GM23338 (cell line): ENCODE results near the gene IGSF8. TPM values are rescaled to one million over a fixed set of nuclear protein-coding genes. Genes with fewer than 3 reads are reported as not detected.

Experiments
- ATAC-seq: fragments of 200-7000 bp; cut with Tn5 transposase; 3 replicates; pipeline ENCODE4 v1.9.1; 2020
- DNase-seq: peaks from one replicate; pipeline ENCODE4 v3.0.0-alpha.2; 2015; ENCODE audit warnings: low spot score
- H2AFZ ChIP-seq: fragments of 200-600 bp; sonication (generic); 2 replicates; pipeline ENCODE4 v1.8.0; 2016; ENCODE audit warnings: antibody characterized with exemption, mild to moderate bottlenecking, moderate library complexity
- H3F3A ChIP-seq: fragments of 200-600 bp; sonication (generic); replicated peaks from 2 replicates; pipeline ENCODE4 v1.8.0; 2017; ENCODE audit warnings: antibody characterized with exemption, mixed run types, low read depth
- H3K27ac ChIP-seq: fragments of 200-600 bp; sonication (generic); 2 replicates; pipeline ENCODE4 v1.6.1; 2016; ENCODE audit warnings: low read depth
- H3K27me3 ChIP-seq: fragments of 200-600 bp; sonication (generic); 2 replicates; pipeline ENCODE4 v1.8.0; 2016; ENCODE audit warnings: mild to moderate bottlenecking, mixed run types, moderate library complexity; ENCODE audit not compliant: insufficient read depth
- H3K36me3 ChIP-seq: fragments of 200-600 bp; sonication (generic); 2 replicates; pipeline ENCODE4 v1.8.0; 2016; ENCODE audit warnings: mild to moderate bottlenecking; ENCODE audit not compliant: insufficient read depth
- H3K4me1 ChIP-seq: fragments of 200-600 bp; sonication (generic); 2 replicates; pipeline ENCODE4 v1.8.0; 2016; ENCODE audit warnings: mild to moderate bottlenecking, moderate library complexity; ENCODE audit not compliant: insufficient read depth
- H3K4me2 ChIP-seq: fragments of 200-600 bp; sonication (generic); 2 replicates; pipeline ENCODE4 v1.7.1; 2017; ENCODE audit warnings: mixed run types
- H3K4me3 ChIP-seq: fragments of 200-600 bp; sonication (generic); 2 replicates; pipeline ENCODE4 v1.6.1; 2016; ENCODE audit warnings: mixed run types
- H3K79me2 ChIP-seq: fragments of 200-600 bp; sonication (generic); replicated peaks from 2 replicates; pipeline ENCODE4 v1.8.0; 2017; ENCODE audit warnings: mild to moderate bottlenecking; ENCODE audit not compliant: insufficient read depth
- H3K9me2 ChIP-seq: fragments of 200-600 bp; sonication (generic); 2 replicates; pipeline ENCODE4 v1.8.0; 2017; ENCODE audit not compliant: insufficient read depth
- H4K20me1 ChIP-seq: fragments of 200-600 bp; sonication (generic); replicated peaks from 2 replicates; pipeline ENCODE4 v1.8.0; 2017; ENCODE audit warnings: mild to moderate bottlenecking; ENCODE audit not compliant: insufficient read depth
- H3K27ac Mint-ChIP-seq: 2 replicates; pipeline ENCODE4 v1.8.0; 2020; ENCODE audit warnings: inconsistent platforms, mild to moderate bottlenecking, moderate library complexity, mixed read lengths
- H3K27me3 Mint-ChIP-seq: 3 replicates; pipeline ENCODE4 v1.8.0; 2022; ENCODE audit warnings: low read depth, mild to moderate bottlenecking, moderate library complexity, mixed read lengths, inconsistent platforms; ENCODE audit not compliant: insufficient read depth, poor library complexity
- H3K36me3 Mint-ChIP-seq: 3 replicates; pipeline ENCODE4 v1.8.0; 2021; ENCODE audit warnings: low read depth, mild to moderate bottlenecking, inconsistent platforms, moderate library complexity, mixed read lengths
- H3K4me1 Mint-ChIP-seq: 3 replicates; pipeline ENCODE4 v1.8.0; 2020; ENCODE audit warnings: mild to moderate bottlenecking, inconsistent platforms, mixed read lengths
- H3K4me3 Mint-ChIP-seq: 3 replicates; pipeline ENCODE4 v1.8.0; 2021; ENCODE audit warnings: moderate library complexity, mild to moderate bottlenecking, inconsistent platforms, mixed read lengths
- H3K9me3 Mint-ChIP-seq: 3 replicates; pipeline ENCODE4 v1.8.0; 2020; ENCODE audit warnings: moderate library complexity, mild to moderate bottlenecking, inconsistent platforms, mixed read lengths
- CREB1 ChIP-seq: fragments of 250-450 bp; sonication (Bioruptor Pico); IDR thresholded peaks from 2 replicates; pipeline ENCODE4 v1.5.0; 2020; ENCODE audit warnings: low read depth, mild to moderate bottlenecking, moderate library complexity
- EZH2 ChIP-seq: fragments of 200-600 bp; sonication (generic); IDR thresholded peaks from one replicate; pipeline ENCODE4 v1.8.0; 2017; ENCODE audit warnings: antibody characterized with exemption, mild to moderate bottlenecking, low read depth; ENCODE audit not compliant: unreplicated experiment
- EZH2phosphoT487 ChIP-seq: fragments of 200-600 bp; sonication (generic); IDR thresholded peaks from one replicate; pipeline ENCODE4 v1.8.1; 2018; ENCODE audit warnings: antibody characterized with exemption; ENCODE audit not compliant: unreplicated experiment
- JUNB ChIP-seq: IDR thresholded peaks from one replicate; pipeline ENCODE4 v1.6.1; 2016; ENCODE audit warnings: antibody characterized with exemption; ENCODE audit not compliant: unreplicated experiment
- NANOG ChIP-seq: IDR thresholded peaks from 2 replicates; pipeline ENCODE4 v1.6.1; 2016; ENCODE audit warnings: antibody characterized with exemption, borderline replicate concordance
- STAT1 ChIP-seq: IDR thresholded peaks from one replicate; pipeline ENCODE4 v1.6.1; 2016; ENCODE audit warnings: antibody characterized with exemption; ENCODE audit not compliant: unreplicated experiment
- ZNF114 ChIP-seq: fragments of 250-450 bp; sonication (Bioruptor Pico); IDR thresholded peaks from 2 replicates; pipeline ENCODE4 v1.5.0; 2020; ENCODE audit warnings: mild to moderate bottlenecking, moderate library complexity
- polyA plus RNA-seq: library from polyadenylated mRNA; unstranded; fragments of >200 nt; fragmentation: Nextera tagmentation; extraction: Ambion mirVana; gene quantifications from 2 replicates; pipeline ENCODE4 v1.2.1, GENCODE V29; 2016
- total RNA-seq: library from RNA; depleted of rRNA; stranded (reverse); fragments of >200 nt; shearing (Covaris generic); gene quantifications from 2 replicates; pipeline ENCODE4 v1.2.3, GENCODE V29; 2014
- TF ChIP-seq, protein P1 (sequence below), 2 experiments: fragments of 200-600 bp in 1 of 2; sonication (generic) in 1 of 2; conservative IDR thresholded peaks; 2 replicates each; pipeline versions ENCODE4 v1.5.1 to v1.6.1; 2016 to 2017; ENCODE audit warnings: antibody characterized with exemption in 2 of 2, low read depth in 2 of 2, mild to moderate bottlenecking in 2 of 2, moderate library complexity in 1 of 2
- TF ChIP-seq, protein P2 (sequence below): IDR thresholded peaks from one replicate; pipeline ENCODE4 v1.6.1; 2018; ENCODE audit warnings: antibody characterized with exemption; ENCODE audit not compliant: unreplicated experiment
- TF ChIP-seq, protein P3 (sequence below): fragments of 250-450 bp; sonication (Bioruptor Pico); IDR thresholded peaks from 2 replicates; pipeline ENCODE4 v1.5.0; 2020; ENCODE audit warnings: mild to moderate bottlenecking, moderate library complexity

Gene IGSF8
- total and polyA plus RNA-seq, 2 experiments from 2014 or later = 38.4 to 120 TPM

DNA sequence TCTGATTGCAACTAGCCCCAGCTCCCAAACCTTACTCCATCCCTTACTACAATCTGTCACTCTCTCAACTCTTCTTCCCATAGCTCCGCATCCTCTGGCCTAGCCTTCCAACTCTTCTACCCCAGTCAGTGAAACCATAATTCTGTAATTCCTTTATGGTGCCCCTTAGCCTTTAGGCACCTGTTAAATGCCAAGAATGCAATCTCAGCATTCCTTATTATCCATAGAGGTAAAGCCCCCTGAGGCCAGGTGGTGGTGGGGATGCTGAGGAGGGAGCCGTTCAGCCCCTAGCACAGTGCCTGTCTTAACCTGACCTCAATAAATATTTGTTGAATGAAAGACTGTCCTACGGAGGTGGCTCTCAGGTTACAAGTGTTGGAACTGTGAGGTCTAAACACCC is 31.1 kb upstream of the IGSF8 start (continued):
- TF ChIP-seq, protein P1, sequence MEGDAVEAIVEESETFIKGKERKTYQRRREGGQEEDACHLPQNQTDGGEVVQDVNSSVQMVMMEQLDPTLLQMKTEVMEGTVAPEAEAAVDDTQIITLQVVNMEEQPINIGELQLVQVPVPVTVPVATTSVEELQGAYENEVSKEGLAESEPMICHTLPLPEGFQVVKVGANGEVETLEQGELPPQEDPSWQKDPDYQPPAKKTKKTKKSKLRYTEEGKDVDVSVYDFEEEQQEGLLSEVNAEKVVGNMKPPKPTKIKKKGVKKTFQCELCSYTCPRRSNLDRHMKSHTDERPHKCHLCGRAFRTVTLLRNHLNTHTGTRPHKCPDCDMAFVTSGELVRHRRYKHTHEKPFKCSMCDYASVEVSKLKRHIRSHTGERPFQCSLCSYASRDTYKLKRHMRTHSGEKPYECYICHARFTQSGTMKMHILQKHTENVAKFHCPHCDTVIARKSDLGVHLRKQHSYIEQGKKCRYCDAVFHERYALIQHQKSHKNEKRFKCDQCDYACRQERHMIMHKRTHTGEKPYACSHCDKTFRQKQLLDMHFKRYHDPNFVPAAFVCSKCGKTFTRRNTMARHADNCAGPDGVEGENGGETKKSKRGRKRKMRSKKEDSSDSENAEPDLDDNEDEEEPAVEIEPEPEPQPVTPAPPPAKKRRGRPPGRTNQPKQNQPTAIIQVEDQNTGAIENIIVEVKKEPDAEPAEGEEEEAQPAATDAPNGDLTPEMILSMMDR (conservative IDR thresholded peaks at IDR 0.05; ENCODE audit: low read depth in 2 of 2) = no peak
- TF ChIP-seq STAT1 (no peak), CREB1 (CRISPR knock-in tag) (no peak), ZNF114 (CRISPR knock-in tag) (no peak), JUNB (no peak)
- TF ChIP-seq, protein P2, sequence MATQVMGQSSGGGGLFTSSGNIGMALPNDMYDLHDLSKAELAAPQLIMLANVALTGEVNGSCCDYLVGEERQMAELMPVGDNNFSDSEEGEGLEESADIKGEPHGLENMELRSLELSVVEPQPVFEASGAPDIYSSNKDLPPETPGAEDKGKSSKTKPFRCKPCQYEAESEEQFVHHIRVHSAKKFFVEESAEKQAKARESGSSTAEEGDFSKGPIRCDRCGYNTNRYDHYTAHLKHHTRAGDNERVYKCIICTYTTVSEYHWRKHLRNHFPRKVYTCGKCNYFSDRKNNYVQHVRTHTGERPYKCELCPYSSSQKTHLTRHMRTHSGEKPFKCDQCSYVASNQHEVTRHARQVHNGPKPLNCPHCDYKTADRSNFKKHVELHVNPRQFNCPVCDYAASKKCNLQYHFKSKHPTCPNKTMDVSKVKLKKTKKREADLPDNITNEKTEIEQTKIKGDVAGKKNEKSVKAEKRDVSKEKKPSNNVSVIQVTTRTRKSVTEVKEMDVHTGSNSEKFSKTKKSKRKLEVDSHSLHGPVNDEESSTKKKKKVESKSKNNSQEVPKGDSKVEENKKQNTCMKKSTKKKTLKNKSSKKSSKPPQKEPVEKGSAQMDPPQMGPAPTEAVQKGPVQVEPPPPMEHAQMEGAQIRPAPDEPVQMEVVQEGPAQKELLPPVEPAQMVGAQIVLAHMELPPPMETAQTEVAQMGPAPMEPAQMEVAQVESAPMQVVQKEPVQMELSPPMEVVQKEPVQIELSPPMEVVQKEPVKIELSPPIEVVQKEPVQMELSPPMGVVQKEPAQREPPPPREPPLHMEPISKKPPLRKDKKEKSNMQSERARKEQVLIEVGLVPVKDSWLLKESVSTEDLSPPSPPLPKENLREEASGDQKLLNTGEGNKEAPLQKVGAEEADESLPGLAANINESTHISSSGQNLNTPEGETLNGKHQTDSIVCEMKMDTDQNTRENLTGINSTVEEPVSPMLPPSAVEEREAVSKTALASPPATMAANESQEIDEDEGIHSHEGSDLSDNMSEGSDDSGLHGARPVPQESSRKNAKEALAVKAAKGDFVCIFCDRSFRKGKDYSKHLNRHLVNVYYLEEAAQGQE = no peak

DNA sequence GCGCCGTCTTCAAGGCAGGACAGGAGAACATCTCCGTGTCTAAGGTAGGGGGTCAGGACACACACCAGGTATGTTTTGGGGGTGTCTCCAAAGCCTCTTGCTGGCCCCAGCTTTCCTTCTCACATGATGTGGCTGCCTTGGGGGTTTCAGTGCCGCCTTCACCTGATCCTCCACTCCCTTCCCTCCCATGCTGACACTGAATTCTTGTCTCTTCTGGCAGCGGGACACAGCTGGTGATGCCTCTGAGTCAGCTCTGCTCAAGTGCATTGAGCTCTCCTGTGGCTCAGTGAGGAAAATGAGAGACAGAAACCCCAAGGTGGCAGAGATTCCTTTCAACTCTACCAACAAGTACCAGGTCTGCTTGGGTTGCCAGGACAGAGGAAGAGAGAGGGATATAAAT is 30.6 kb upstream of the IGSF8 start:
- no peaks in the 10 kb centered on the region for H3K9me3 Mint-ChIP-seq
- no peaks in the 10 kb centered on the region for H3F3A ChIP-seq
- H3K79me2 ChIP-seq = no peaks in the 10 kb centered on the region
- peaks cover 1% of the 10 kb centered on the region for H3K27me3 Mint-ChIP-seq
- TF ChIP-seq, protein P3, sequence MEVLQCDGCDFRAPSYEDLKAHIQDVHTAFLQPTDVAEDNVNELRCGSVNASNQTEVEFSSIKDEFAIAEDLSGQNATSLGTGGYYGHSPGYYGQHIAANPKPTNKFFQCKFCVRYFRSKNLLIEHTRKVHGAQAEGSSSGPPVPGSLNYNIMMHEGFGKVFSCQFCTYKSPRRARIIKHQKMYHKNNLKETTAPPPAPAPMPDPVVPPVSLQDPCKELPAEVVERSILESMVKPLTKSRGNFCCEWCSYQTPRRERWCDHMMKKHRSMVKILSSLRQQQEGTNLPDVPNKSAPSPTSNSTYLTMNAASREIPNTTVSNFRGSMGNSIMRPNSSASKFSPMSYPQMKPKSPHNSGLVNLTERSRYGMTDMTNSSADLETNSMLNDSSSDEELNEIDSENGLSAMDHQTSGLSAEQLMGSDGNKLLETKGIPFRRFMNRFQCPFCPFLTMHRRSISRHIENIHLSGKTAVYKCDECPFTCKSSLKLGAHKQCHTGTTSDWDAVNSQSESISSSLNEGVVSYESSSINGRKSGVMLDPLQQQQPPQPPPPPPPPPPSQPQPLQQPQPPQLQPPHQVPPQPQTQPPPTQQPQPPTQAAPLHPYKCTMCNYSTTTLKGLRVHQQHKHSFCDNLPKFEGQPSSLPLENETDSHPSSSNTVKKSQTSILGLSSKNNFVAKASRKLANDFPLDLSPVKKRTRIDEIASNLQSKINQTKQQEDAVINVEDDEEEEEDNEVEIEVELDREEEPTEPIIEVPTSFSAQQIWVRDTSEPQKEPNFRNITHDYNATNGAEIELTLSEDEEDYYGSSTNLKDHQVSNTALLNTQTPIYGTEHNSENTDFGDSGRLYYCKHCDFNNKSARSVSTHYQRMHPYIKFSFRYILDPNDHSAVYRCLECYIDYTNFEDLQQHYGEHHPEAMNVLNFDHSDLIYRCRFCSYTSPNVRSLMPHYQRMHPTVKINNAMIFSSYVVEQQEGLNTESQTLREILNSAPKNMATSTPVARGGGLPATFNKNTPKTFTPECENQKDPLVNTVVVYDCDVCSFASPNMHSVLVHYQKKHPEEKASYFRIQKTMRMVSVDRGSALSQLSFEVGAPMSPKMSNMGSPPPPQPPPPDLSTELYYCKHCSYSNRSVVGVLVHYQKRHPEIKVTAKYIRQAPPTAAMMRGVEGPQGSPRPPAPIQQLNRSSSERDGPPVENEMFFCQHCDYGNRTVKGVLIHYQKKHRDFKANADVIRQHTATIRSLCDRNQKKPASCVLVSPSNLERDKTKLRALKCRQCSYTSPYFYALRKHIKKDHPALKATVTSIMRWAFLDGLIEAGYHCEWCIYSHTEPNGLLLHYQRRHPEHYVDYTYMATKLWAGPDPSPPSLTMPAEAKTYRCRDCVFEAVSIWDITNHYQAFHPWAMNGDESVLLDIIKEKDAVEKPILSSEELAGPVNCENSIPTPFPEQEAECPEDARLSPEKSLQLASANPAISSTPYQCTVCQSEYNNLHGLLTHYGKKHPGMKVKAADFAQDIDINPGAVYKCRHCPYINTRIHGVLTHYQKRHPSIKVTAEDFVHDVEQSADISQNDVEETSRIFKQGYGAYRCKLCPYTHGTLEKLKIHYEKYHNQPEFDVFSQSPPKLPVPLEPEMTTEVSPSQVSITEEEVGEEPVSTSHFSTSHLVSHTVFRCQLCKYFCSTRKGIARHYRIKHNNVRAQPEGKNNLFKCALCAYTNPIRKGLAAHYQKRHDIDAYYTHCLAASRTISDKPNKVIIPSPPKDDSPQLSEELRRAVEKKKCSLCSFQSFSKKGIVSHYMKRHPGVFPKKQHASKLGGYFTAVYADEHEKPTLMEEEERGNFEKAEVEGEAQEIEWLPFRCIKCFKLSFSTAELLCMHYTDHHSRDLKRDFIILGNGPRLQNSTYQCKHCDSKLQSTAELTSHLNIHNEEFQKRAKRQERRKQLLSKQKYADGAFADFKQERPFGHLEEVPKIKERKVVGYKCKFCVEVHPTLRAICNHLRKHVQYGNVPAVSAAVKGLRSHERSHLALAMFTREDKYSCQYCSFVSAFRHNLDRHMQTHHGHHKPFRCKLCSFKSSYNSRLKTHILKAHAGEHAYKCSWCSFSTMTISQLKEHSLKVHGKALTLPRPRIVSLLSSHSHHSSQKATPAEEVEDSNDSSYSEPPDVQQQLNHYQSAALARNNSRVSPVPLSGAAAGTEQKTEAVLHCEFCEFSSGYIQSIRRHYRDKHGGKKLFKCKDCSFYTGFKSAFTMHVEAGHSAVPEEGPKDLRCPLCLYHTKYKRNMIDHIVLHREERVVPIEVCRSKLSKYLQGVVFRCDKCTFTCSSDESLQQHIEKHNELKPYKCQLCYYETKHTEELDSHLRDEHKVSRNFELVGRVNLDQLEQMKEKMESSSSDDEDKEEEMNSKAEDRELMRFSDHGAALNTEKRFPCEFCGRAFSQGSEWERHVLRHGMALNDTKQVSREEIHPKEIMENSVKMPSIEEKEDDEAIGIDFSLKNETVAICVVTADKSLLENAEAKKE (CRISPR knock-in tag) = no peak
- no peak for TF ChIP-seq EZH2phosphoT487
- TF ChIP-seq JUNB = no peak
- no peak for TF ChIP-seq NANOG
- TF ChIP-seq EZH2 = no peak
- H3K36me3 ChIP-seq = no peaks in the 10 kb centered on the region
- H3K27me3 ChIP-seq = no peaks in the 10 kb centered on the region
- H3K9me2 ChIP-seq = no peaks in the 10 kb centered on the region
- H2AFZ ChIP-seq = no peak overlapping the region
- H3K36me3 Mint-ChIP-seq = peaks cover 85% of the 10 kb centered on the region
- H3K27ac Mint-ChIP-seq = no peak overlapping the region
- no peak overlapping the region for H3K4me3 Mint-ChIP-seq
- H4K20me1 ChIP-seq = no peaks in the 10 kb centered on the region
- H3K4me3 ChIP-seq = no peak overlapping the region
- DNase-seq = no peak
- H3K4me1 Mint-ChIP-seq = peaks cover 10% of the 10 kb centered on the region
- no peak for ATAC-seq
- no peaks in the 10 kb centered on the region for H3K4me1 ChIP-seq
- H3K4me2 ChIP-seq = no peak overlapping the region
- H3K27ac ChIP-seq = no peak overlapping the region
